GM10266 (cell line): Measurements from ENCODE around the gene ABCA12.
"Not testable (repeated sequence)": the region's sequence is repeated elsewhere in the genome, so short reads cannot be mapped to it uniquely, and the experiment has no call there.

ENCODE experiments used
- DNase-seq: peaks from one replicate; pipeline ENCODE4 v3.0.0; 2012; ENCODE audit errors: extremely low spot score
- TF ChIP-seq, protein P1 (sequence below): IDR thresholded peaks from 2 replicates; pipeline ENCODE4 v1.5.1; 2012; ENCODE audit warnings: mild to moderate bottlenecking, low read depth; ENCODE audit not compliant: control insufficient read depth, insufficient read depth; ENCODE audit errors: missing control alignments

The ABCA12 gene

GRCh38 chr2:215138479-215138878, at the start of gene ABCA12:
Gene ABCA12, minus strand, starts transcription at chr2:215138626. Its CDS starts 418 bp downstream, at chr2:215138208.
- TF ChIP-seq, protein P1, sequence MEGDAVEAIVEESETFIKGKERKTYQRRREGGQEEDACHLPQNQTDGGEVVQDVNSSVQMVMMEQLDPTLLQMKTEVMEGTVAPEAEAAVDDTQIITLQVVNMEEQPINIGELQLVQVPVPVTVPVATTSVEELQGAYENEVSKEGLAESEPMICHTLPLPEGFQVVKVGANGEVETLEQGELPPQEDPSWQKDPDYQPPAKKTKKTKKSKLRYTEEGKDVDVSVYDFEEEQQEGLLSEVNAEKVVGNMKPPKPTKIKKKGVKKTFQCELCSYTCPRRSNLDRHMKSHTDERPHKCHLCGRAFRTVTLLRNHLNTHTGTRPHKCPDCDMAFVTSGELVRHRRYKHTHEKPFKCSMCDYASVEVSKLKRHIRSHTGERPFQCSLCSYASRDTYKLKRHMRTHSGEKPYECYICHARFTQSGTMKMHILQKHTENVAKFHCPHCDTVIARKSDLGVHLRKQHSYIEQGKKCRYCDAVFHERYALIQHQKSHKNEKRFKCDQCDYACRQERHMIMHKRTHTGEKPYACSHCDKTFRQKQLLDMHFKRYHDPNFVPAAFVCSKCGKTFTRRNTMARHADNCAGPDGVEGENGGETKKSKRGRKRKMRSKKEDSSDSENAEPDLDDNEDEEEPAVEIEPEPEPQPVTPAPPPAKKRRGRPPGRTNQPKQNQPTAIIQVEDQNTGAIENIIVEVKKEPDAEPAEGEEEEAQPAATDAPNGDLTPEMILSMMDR, result no peak
- no peak for DNase-seq

DNA sequence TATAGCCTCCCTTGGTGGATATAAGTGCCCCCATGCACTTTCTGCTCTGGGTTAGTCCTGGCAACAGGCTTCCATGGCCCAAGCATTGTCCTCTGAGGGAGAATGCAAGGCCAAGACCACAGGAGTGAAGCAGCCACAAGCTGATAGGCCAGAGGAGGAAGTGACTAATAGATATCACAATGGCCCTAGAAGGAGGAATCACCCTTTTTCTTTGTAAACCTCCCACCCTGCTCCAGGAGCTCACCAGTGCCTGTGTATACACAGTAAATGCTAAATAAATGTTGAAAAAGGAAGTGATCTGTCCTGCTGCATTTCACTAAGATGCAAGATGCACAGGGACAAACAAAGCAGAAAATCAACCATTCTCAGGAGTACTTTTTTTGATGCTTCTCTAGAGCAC, 49.7 kb upstream of the ABCA12 start:
- DNase-seq, result no peak
- TF ChIP-seq, protein P1, result no peak

- TF ChIP-seq, protein P1, result no peak
- no peak for DNase-seq
Observed at GRCh38 chr2:215186021-215186420, 47.6 kb upstream of the ABCA12 start.

- TF ChIP-seq, protein P1, result no peak
- DNase-seq, result no peak
Observed at GRCh38 chr2:215178121-215178520, 39.7 kb upstream of the ABCA12 start.

GRCh38 chr2:215171796-215172195, 33.4 kb upstream of the ABCA12 start:
- no peak for DNase-seq
- TF ChIP-seq, protein P1, result no peak

DNA sequence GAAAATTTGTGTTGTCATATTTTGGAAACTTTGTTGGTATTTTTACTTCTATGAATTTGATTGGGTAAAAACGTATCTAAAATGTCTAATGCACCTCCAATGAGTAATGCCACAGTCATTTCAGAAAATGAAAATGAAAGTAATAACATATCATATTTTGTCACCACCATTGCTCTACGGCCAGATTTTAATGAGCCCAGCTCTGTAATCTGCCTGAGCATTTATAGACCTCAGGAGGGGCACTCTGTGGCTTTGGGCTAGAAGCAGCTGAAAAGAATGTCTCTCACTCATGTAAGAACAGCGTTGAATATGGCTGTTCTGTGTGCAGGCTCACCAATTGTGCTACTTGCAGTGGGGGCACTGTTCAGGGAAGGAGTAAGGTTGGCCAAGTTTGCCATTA, 32.7 kb upstream of the ABCA12 start:
- TF ChIP-seq, protein P1, result no peak
- DNase-seq, result peak; percentile 26

DNA sequence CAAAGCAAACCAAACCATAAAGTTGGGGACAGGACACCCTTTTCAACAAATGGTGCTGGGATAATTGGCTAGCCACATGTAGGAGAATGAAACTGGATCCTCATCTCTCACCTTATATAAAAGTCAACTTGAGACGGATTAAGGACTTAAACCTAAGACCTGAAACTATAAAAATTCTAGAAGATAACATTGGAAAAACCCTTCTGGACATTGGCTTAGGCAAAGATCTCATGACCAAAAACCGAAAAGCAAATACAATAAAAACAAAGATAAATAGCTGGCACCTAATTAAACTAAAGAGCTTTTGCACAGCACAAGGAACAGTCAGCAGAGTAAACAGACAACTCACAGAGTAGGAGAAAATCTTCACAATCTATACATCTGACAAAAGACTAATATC, 28.1 kb upstream of the ABCA12 start:
- DNase-seq, result not testable (repeated sequence)

GRCh38 chr2:215163319-215163718, 24.9 kb upstream of the ABCA12 start:
- not testable (repeated sequence) for DNase-seq
